Measurements from ENCODE around the gene MAT2B.

The MAT2B gene

DNA sequence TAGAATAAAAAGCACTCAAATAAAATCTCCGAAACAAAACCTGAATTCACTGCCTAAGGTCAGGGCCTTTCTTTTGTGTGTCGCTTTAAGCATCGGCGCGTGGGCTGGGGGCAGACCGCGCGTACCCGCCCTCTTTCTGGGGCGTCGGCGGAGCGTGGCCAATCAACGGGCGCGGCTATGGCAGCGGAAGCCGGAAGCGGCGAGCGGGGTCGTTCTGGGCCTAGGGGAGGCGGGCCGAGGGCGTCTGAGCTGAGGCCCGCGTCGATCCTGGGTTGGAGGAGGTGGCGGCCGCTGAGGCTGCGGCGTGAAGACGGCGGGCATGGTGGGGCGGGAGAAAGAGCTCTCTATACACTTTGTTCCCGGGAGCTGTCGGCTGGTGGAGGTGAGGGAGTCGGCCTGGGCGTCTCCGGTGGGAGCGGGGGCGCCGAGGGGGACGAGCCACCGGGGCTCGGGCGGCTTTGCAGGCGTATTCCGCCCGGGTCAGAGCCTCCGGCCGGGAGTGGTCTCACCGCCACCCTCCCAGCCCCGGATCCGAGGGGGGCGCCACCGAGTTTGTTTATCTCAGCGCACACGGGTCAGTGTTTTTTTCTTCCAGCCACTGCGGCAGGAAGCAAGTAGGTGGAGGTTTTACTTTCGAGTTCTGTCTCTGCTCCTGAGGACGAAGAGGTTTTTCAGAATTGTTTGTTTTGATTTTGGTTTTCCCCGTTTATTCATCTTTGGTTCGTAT lies at the start of gene MAT2B:
MAT2B (plus strand) TSS at position 252 of the 727 bp plus-strand sequence; CDS start at position 320, 68 bp downstream.
- peak; percentile 69 to 96 for DNase-seq

DNA sequence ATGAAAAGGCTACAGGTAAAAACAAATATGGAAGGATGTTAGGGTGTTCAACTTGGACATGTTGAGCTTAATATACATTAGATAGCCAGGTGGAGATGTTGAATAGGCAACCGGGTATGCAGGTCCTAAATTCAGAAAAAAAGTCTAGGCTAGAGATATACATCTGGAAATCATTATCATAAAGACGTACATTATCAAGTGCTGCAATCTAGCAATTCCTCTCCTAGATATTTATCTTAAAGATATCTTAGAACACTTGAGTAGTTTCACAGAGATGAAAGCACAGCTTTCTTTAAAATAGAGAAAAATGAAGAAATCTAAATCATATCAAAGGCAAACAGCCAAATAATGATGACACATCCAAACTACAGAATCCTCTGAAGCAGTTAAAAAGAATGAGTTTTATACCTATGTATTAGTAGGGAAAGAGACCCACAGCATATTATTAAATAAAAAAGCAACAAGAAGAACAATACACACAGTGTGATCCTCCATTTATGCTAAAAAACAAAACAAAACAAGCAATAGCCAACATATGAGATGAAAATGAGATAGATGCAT lies 49.3 kb upstream of the MAT2B start:
- no peak for DNase-seq

DNA sequence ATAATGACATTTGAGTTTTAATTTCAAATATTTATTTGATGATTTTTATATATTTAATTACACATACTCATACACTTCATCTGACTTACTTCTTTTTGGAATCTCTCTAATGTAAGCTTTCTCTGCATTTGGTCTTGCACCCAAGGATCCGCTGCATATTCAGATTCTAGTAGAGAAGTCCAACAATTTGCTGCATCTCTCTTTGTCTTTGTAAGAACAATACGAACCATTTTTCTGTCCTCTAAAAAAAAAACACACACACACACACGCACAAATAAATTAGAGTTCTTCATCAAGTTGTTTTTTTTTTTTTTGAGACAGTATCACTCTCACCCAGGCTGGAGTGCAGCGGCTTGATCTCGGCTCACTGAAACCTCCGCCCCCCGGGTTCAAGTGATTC lies 48.6 kb upstream of the MAT2B start:
- DNase-seq, result no peak

DNA sequence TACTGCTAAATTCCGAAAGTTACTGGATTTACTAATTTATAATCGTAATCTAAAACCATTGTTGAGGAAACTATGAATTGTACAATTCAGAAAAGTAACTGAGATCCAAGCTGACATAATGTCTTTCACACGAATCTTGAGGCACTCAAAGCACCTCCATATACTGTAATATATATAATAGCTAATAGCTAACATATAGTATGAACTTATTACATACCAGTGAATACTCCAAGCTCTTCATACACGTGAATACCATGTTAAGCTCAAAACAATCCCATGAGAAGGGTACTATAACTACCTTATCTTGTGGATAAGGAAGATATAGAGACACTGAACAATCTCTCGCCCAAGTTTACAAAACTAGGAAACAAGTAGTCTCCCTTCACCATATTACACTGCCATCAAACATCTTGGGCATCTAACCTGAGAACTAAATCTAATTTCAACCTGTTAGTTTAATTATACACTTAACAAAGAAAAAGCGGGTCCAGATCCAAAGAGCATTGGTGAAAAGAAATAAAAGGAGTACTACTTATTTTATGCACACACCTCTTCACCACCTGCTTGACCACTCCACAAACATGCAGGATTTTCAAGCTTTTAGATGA lies 46.5 kb upstream of the MAT2B start:
- no peak for DNase-seq

DNA sequence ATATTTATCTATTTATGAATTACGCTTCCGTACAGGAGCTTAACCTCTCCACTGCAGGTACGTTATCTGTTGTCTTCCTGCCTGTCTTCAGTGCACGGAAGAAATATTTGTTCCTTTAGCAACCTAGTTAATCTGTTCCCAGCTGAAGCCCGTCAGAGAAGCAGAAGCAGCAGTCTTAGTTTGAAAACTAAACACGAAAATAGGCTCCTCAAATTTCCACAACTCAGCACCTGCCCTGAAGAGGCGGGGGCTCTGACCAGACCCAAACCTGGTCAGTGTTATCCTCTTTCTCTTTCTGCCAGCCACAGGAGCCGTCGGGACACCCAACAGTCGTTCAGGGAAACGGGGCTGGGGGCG lies 46.0 kb upstream of the MAT2B start:
- peak; percentile 27 to 37 for DNase-seq

DNA sequence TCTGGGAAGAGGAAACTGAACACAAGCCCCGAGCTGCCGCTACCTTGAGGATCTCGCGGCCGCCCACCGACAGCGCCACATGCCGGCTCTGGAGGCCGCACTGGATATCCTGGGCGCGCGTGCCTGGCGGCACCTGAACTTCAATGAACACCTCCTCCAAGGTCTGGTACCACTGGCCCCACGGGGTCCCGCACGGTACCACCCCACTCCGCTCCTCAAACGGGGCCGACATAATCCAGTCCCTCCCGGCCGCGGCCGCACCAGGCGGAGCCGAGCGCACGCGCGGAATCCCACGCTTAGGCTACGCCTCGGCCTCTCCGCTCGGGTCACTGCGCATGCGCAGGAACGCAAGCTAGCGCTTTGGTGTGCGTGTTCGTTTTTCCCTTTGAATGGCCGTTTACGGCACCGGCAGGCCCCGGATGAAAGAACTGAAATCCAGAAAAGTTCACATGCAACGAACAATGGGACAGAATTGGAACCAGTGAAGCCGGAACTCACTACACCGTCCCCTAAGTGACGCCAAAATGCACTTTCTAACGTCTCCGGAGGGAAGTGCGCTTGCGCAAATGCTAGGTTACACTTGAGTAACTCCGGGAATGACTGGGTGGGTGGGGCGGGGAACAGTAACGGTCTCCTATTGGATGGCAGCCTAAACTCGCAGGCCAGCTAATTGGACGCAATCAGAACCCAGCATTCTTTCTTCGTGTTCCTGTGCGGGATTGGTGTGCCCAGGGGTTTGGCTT lies 45.4 kb upstream of the MAT2B start, which contains the start of gene NUDCD2:
NUDCD2 (minus strand) TSS at position 284 of the 743 bp plus-strand sequence; CDS start at position 232, 52 bp downstream.
- DNase-seq, result peak; percentile 94 to 95

DNA sequence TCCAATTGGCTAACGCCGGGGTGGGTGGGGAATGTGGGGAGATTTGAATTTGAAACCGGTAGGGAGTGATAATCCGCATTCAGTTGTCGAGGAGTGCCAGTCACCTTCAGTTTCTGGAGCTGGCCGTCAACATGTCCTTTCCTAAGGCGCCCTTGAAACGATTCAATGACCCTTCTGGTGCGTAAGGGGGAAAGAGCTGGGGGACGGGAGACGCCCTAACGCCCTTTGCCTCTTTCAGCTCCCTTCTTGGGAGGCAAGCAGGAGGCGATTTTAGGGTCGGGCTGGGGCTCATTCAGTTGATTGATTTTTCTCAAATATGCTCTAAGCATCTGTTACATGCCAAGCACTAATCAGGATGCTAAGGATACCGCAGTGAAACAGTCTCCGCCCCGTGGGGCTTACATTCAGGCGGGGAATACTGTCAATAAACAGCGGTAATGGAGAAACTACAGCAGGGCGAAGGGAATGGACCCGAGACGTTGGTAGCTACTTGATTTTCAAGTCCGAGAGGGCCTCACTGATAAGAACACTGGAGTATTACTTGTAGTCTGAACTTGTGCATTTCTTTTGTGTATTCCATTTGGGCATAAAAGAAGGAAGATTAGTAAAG lies 44.8 kb upstream of the MAT2B start, which contains the start of gene HMMR:
HMMR (plus strand) TSS at position 71 of the 610 bp plus-strand sequence; CDS start at position 132, 61 bp downstream.
- peak; percentile 50 to 52 for DNase-seq

DNA sequence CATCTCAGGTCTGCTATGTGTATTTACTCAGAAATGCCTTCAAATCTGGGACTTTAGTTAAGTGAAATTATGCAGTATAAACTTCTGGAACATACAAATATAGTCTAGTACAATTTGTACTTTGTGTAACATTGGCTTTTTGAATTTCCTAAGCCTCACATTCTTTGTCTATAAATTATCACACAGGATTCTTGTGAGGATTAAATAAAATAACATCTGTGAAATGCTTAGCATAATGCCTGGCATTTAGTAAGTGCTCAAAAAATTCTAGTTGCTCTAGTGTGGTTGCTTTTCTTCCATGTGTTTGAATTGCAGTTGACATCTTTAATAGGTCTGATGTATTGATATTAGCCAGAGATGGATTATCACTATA lies 42.4 kb upstream of the MAT2B start:
- DNase-seq, result no peak

DNA sequence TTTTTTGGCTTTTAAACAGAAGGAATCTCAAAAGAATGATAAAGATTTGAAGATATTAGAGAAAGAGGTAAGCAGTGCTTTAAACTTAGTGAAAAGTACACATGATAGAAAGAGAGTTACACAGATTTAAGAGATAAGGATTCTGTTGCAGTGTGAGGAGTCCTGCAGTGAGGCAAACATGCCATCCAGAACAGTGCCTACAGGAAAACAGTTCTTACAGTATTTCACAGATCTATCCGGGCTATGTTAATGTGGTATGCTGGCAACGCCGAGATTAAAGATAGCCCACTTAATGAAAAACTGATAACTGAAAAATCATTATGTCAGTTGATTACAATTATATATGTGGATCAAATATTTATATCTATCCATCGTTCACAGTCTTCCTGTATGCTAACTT lies 37.7 kb upstream of the MAT2B start:
- DNase-seq, result no peak

DNA sequence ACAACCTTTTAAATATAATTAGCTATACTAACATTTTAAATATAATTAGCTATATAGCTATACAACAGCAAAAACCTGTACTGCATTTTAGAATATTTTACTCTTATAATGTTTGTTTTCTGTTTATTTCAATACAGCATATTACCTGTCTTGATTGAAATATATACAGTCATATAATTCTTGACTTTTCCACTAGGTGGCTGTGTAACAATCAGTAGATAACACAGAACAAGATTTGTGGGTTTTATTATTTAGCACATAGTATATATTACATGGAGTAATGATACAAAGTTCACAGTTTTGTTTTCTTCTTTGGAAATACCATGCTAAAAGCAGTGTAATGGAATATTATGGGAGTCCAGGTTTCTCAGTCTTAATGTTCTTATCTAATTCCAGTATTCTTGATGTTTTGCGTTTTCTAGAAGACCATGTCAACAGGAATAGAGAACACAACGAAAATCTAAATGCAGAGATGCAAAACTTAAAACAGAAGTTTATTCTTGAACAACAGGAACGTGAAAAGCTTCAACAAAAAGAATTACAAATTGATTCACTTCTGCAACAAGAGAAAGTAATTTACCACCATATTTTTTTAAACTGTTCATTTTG lies 31.7 kb upstream of the MAT2B start:
- peak in 1 of 2 experiments; percentile 8 for DNase-seq

DNA sequence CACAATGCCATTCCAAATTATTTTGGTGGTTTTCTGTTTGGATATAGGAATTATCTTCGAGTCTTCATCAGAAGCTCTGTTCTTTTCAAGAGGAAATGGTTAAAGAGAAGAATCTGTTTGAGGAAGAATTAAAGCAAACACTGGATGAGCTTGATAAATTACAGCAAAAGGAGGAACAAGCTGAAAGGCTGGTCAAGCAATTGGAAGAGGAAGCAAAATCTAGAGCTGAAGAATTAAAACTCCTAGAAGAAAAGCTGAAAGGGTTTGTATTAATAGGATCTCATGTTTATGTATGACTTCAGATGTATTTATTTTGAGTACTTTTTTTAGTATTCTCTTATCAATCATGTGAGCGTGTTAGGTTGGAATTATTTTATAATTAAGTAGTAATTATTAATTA lies 30.0 kb upstream of the MAT2B start:
- no peak for DNase-seq

DNA sequence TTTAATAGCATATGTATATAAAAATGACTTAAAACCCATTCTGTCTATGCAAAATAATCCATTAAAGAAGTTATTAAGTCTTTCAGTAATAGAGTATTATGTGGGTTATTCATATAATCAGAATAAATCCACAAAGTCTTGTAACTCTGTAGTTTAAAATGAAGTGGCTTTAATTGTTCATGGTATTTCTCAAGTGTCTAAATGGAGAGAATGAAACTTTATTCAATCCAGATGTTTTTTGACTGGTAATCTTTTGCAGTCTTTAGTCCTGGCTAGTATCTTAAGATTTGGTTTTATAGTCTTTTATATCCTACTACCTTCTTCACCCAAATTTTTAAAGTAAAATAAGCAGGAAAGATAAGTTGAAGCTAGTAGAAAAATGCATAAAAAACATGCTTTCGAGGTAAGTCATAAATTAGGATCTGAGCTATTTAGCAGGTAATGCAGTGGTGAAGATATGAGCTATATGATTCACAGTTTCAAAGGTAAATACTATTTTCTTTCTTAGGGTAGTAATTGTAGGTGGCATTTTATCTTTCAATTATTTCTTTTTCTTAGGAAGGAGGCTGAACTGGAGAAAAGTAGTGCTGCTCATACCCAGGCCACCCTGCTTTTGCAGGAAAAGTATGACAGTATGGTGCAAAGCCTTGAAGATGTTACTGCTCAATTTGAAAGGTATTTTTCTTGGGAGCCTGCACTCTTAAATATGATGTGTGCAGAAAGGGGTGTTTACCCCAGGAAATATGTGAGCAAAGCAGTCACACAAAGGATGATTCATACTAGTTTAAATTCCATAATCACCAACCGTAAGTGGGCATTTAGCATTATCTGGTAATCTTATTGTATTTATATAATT lies 27.1 kb upstream of the MAT2B start:
- DNase-seq, result no peak

DNA sequence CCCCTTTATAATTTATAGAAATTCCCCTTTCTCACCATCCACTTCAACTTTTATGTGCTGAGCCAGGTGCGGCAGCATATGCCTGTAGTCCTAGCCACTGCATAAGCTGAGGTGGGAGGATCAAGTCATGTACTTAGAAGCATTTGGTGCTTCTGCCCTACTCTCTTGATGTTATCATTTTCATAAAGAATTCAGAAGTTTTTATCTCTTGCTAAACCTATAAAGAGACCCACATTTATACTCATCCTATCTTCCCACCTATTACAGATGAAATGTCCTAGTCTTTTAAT lies 26.5 kb upstream of the MAT2B start:
- DNase-seq, result no peak

DNA sequence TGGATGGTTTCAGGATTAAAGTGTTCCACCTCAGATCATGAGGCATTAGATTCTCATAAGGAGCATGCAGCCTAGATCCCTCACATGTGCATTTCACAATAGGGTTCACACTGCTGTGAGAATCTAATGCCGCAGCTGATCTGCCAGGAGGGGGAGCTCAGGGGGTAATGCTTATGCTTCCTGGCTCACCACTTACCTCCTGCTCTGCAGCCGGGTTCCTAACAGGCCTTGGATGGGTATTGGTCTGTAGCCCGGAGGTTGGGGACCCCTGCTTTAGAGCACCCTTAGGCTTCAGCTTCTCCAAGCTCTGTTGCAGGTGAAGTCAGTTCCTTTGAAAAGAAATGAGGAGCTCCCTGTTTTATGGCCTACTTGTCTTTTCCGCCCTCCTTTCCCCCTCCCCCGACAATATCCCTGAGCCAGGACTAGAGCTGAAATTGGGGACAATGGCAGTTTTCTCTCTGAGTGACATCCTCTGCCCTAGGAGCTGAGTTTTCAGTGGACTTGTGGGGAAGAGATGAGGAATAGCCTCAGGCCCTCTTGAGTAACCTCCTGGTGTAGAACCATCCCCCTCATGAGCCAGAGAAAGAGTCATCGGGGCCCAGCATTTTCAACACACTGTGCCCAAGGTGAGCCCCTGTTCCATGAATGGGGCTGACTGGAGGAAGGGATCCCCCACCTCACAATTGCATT lies 16.2 kb upstream of the MAT2B start:
- no peak for DNase-seq

DNA sequence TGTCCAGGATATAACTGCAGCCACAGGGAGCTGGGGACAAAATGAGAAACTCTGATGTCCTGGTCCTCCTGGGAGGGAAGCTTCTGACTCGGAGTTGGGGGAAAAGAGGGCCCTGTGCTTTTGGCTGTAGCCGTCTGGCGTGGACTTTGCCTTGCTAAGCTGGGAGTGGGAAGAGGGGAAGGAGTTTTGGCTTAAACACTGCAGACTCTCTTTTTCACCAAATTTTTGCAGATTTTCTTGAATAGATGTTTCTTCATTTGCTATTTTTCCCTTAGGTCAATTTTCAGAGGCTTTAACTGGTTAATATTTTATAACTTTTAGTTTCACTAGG lies 15.7 kb upstream of the MAT2B start:
- no peak for DNase-seq

DNA sequence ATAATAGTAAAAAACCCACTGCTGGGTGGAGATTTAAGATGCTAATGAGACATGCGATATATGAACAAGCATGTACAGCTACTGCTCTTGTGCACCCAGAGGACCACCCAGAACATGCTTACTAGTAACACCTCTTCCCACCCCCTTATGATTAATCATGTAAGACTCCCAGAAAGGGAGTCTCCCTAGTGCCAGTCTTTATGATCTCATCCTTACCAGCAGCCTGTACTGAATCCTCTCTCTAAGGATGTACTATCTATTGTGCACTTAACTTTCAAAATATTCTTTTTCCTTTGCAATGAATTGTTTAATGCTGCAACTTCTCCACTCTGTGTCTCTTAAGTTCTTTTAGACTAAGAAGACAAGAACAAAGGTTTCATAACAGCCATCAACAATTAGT lies 9.1 kb upstream of the MAT2B start:
- DNase-seq, result no peak

DNA sequence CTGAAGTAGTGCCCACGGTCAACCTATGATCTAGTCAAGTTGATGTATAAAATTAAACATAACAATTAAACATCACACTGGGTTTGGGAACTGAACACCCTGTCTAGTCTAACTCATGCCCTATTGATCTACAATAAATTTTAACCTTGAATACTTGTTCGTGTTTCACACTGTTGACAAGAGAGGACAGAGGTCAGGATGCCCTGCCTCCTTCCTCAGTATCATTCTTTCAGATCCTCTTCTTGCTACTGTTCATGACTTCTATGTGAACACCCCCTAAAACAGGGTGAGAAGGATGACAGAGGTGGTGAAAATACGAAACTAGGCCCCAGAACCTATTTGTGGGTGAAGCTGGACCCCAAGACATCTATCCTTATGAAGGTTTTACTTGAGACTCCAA lies 8.1 kb upstream of the MAT2B start:
- no peak for DNase-seq

DNA sequence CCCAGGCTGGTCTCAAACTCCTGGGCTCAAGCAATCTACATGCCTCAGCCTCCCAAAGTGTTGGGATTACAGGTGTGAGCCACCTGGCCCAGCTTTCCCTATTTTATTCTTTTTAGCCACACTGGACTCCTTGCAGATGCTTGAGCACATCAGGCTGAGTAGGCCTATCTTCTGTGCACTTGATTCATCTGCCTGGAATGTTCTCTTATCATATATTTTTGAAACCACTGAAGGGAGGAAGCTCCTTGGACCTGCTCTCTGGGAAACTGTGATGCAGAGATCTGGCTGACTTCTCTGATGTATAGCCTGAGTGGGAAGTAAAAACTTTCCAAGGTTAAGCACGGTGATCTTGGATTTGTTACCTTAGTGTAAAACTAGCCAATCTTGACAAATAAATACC lies 6.5 kb upstream of the MAT2B start:
- no peak for DNase-seq

DNA sequence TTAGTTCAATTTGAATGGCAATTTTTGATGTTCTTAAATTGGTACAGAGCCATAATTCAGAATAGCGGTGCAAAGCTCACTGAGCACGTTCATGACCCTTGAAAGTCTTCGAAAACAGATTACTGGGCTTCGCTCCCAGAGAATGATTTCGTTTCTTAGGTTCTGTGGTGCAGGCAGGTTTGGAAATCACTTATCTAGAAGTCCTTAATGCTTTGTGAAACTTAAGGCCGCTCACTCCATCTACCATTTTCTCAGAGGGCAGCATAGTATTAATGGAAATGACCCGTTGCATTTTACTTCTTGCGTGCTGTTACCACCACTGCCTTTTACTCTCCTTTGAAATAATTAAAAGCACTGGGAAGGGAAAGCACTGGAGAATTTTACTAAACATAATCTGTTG lies 2.9 kb upstream of the MAT2B start:
- no peak for DNase-seq

DNA sequence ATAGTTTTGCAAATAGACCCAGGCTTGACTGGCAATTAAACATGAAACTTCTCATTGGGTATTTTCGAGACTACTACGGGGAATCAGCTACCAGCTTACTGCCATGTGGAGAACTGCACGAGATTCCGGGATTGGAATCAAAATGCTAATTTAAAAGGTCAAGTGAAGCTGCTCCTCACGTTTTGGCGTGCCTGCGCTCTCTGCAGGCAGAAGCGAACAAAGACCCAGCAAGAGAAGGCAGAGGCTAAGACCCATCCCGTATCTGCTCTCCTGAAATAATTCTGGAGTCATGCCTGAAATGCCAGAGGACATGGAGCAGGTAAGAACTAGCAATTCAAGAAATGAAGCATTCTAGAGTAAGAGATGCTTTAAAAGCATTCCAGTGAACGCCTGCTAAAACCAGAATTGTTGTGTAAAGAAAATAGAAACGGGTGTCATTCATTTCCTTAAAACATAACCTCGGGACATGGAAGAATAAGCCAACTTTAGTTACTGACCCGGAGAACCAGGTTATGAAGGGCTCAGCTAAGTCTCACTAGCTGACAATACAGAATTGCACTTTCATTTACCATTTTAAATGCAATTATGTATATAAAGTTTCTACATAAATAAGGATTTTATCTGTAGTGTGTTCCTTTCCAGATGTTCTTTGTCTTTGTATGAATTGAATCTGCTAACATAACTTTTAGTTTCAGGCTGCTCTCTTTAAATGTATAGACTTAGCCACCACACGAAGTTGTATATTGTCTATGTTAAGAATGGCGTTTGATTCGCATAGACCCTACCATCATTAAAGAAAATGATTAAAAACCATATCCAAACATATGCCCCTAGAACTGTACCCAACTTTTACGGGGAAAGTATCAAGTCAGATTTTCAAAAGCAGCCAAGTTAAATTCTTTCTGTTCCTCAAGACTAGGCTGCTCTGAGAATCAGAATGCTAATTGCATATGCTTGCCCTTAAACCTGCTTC lies 2.0 kb upstream of the MAT2B start:
- DNase-seq, result peak; percentile 28 to 62
